HFF-Myc (cell line): ENCODE results near the gene HAUS7.

ENCODE experiments used
- DNase-seq: peaks from one replicate; pipeline ENCODE4 v3.0.0-alpha.2; 2011; ENCODE audit warnings: low read depth; ENCODE audit errors: extremely low read depth
- H3K4me3 ChIP-seq: replicated peaks from 2 replicates; pipeline ENCODE4 v1.5.1; 2011; ENCODE audit warnings: low read depth, mild to moderate bottlenecking, control low read depth, low read length
- TF ChIP-seq, protein P1 (sequence below): IDR thresholded peaks from 2 replicates; pipeline ENCODE4 v1.5.1; 2012; ENCODE audit warnings: mild to moderate bottlenecking, low read depth, low read length, control low read depth; ENCODE audit errors: missing control alignments

Gene HAUS7

GRCh38 chrX:153474718-153475117, 4.3 kb upstream of the HAUS7 start:
- TF ChIP-seq, protein P1, sequence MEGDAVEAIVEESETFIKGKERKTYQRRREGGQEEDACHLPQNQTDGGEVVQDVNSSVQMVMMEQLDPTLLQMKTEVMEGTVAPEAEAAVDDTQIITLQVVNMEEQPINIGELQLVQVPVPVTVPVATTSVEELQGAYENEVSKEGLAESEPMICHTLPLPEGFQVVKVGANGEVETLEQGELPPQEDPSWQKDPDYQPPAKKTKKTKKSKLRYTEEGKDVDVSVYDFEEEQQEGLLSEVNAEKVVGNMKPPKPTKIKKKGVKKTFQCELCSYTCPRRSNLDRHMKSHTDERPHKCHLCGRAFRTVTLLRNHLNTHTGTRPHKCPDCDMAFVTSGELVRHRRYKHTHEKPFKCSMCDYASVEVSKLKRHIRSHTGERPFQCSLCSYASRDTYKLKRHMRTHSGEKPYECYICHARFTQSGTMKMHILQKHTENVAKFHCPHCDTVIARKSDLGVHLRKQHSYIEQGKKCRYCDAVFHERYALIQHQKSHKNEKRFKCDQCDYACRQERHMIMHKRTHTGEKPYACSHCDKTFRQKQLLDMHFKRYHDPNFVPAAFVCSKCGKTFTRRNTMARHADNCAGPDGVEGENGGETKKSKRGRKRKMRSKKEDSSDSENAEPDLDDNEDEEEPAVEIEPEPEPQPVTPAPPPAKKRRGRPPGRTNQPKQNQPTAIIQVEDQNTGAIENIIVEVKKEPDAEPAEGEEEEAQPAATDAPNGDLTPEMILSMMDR = no peak
- H3K4me3 ChIP-seq = no peak overlapping the region
- DNase-seq = no peak

- TF ChIP-seq, protein P1 = no peak
- no peak for DNase-seq
- H3K4me3 ChIP-seq = no peak overlapping the region
Measured at GRCh38 chrX:153474266-153474665, 3.9 kb upstream of the HAUS7 start.

GRCh38 chrX:153473126-153473525, 2.8 kb upstream of the HAUS7 start:
- H3K4me3 ChIP-seq = no peak overlapping the region
- DNase-seq = no peak
- TF ChIP-seq, protein P1 = no peak

DNA sequence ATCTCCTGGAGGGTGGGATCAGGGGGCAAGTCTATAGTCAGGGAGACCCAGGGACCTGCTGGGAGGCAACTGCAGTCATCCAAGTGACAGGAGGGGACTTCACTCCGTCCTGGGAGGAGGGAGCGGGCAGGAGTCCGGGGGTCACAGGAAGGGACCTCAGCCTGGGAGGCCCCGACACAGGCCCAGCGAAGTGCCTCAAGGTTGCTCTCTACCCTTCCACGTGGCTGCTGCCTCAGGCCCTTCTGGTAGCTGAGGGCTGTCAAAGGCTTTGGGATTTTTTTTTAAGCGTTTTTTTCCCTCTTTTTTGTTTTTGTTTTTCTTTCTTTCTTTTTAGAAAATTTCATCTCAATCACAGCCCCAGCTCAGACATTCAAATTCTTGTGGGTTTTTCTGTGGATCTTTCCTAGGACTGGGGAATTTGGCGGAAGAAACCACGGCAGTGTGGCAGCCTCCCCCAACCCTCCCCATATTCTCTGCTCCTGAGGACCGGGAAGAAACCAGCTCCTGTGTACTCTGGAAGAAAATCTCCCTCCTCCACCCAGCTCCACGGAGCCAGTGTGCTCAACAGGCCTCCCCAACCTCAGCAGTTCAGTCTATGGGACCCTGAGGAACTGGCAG, 1.4 kb upstream of the HAUS7 start:
- no peak overlapping the region for H3K4me3 ChIP-seq
- no peak for DNase-seq
- TF ChIP-seq, protein P1 = no peak

DNA sequence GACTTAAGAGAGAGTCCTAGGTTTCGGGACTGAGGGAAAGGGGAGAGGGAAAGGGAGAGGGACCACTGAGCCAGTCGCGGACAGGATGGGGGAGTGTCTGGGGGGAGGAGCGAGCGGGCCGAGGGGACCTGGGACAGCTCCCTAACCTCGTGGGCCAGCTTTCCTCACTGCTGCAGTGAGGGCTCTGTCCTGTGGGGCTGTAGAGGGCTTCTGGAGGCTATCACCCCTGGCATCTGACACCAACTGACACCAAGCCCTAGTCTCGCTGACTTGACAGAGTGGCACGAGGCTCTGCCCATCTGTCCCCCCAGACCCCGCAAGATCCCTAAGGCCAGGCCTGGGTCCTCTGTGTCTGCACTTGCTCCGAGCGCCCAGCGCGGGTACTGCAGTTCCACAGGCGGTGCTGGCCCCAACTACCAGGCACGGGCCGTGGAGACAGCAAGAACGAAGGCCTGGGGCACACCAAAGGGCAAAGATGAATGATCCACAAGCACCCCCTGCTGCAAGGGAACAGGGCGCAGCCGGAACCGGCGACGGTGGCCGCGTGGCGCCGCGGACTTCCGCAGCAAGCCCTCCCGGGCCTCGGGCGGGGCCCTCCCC, 465 bp downstream of the HAUS7 start:
- H3K4me3 ChIP-seq = peak overlapping the region; percentile 75
- no peak for DNase-seq
- TF ChIP-seq, protein P1 = no peak

DNA sequence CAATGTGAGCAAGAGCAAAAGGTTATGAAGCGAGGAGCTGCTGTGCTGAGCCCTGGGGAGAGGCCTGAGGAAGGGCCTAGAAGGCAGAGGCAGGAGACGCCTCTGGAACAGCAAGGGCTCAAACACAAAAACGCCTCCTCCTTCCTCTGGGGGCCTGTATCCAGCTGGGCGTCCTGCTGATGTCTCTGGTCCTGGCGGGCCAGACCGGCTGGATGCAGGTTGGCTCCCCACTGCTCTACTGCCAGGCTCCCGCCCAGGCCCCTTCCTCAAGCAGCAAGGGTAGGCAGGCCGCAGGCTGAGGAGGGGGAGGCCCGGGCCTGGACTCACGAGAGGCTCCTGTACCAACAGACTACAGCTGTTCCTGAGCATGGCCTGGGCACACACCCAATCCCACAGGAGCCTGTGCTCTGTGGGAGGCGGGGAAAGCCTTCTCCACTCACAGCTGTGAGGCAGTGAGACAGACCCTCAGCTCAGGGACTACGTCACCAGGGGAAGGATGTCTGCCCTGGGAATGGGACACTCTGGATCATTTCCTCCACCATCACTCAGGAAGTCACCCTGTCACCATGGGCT, 2.3 kb downstream of the HAUS7 start:
- H3K4me3 ChIP-seq = no peak overlapping the region
- TF ChIP-seq, protein P1 = no peak
- DNase-seq = no peak
